Limb (tissue), 2 donors: ENCODE measurements around the gene RAB35.

Experiments
- DNase-seq, 2 donors: peaks; one replicate each; pipeline ENCODE4 v3.0.0-alpha.2; 2016; ENCODE audit errors: extremely low spot score in 2 of 2

Gene RAB35

GRCh38 chr12:120086801-120087621 lies 29.5 kb downstream of the RAB35 start:
- peak; percentile 97 to 99 for DNase-seq

DNA sequence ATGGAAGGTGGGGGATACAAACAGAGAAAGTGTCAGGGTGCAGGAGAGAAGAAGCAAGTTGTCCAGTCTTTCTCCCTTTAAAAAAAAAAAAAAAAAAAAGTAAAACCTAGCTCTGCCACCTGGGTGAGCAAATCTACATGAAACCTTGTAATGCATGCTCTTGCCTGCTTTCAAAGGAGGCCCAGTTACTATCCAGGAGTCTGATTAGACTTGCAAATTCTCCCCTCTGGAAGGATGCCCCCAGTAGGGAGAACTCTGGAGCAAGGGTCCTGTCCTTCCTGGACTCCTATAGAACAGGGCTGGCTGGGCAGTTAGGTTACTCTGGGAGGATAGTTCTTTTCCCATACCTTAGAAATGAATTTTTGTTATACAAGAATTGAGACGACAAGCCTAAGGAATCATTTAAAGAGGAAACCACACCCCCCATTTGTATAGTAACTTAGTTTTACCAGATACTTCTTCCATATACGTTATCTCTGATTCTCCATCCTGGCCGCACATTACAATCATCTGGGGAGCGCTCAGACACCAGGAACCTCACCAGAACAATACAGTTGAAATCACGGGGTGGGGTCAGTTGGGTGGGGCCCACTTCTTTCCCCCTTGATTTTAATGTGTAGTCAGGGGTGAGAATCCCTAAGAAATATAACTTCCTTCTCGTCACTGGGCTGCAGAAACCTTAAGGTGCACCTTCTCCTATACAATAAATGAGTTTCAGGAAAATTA lies 30.5 kb downstream of the RAB35 start:
- no peak for DNase-seq

GRCh38 chr12:120081641-120082040 lies 34.9 kb downstream of the RAB35 start:
- DNase-seq = no peak

- DNase-seq = no peak
Measured at GRCh38 chr12:120079411-120080400, 36.8 kb downstream of the RAB35 start.

- no peak for DNase-seq
Measured at GRCh38 chr12:120078868-120079267, 37.7 kb downstream of the RAB35 start.

DNA sequence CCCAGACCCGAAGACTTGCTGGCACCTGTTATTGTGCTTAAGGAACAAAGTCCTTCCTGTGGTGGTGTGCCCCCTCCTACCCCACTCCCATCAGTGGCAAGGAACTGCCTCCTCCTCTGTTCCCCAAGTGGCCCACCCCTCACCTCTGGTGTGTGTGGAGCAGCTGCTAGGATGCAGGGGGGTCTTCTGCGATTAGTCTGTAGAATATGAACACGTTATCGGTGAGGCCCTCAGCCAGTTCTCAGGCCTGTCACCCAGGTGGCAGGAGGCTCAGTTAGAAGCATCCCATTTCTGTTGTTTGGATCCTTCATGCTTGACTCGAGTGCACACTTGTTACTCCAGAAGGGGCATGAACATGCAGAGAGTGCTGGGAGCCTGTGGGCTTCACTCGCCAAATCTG lies 39.3 kb downstream of the RAB35 start:
- DNase-seq = no peak

GRCh38 chr12:120076651-120077050 lies 39.9 kb downstream of the RAB35 start:
- no peak for DNase-seq

DNA sequence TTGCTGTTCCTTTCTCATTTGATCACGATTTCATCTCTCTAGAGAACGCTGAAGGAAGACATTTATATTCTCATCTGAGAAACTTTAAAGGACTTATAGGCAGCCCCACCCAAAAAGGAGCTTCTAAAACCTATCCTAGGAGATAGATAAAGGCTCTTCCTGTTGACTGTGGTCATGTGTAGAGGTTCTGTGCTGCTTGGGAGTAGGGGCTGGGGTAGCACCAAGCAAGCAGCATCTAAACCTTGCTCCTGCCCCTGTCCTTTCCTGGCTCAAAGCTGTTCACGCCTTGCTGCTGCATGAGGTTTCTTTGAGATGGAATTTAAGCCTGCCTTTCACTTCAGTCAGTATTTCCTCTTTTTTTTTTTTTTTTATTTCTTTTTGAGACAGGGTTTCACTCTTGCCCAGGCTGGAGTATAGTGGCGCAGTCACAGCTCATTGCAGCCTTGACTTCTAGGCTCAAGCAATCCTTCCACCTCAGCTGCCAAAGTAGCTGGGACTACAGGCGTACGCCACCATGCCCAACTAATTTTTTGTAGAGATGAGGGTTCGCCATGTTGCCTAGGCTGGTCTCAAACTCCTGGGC lies 41.4 kb downstream of the RAB35 start:
- no peak for DNase-seq

- no peak for DNase-seq
Measured at GRCh38 chr12:120072472-120073249, 43.9 kb downstream of the RAB35 start.

- DNase-seq = no peak
Measured at GRCh38 chr12:120071493-120072020, 45.0 kb downstream of the RAB35 start.

DNA sequence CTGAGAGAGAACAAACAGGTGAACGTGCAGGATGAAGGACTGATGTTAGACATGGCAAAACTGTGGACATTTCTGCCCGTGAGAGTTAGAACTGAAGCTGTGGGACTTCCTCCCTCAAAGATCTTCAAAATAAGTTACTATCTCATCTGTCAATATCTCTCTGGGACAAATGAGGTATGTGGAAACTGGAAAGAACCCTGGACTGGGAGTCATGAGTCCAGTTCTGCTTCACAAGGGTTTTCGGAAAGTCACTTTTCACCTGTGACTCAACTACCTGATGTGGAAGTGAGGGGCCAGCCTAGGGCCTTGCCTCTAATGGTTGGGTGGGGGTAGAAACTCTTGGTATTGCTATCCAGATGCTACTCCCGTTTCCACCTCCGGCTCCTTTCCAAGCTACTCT lies 47.3 kb downstream of the RAB35 start:
- no peak for DNase-seq

DNA sequence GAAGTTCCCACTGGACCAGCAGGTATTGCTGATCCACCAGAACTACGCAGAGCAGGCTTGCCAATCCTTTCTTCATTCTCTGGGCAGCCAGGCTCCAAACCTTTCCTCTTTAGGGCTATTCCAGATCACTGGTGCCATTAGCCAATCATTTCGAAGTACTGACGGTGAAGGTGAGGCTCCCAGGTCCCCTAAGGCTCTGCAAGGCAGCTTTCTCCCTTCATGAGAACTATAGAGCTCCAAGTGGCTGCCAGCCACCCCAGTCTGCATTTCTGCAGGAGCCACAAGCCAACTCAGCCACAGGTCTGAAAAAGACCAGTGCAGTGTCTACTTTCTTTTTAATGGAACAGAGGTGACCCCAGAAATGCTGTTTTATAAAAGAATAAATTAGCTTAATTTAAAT lies 48.7 kb downstream of the RAB35 start:
- no peak for DNase-seq

DNA sequence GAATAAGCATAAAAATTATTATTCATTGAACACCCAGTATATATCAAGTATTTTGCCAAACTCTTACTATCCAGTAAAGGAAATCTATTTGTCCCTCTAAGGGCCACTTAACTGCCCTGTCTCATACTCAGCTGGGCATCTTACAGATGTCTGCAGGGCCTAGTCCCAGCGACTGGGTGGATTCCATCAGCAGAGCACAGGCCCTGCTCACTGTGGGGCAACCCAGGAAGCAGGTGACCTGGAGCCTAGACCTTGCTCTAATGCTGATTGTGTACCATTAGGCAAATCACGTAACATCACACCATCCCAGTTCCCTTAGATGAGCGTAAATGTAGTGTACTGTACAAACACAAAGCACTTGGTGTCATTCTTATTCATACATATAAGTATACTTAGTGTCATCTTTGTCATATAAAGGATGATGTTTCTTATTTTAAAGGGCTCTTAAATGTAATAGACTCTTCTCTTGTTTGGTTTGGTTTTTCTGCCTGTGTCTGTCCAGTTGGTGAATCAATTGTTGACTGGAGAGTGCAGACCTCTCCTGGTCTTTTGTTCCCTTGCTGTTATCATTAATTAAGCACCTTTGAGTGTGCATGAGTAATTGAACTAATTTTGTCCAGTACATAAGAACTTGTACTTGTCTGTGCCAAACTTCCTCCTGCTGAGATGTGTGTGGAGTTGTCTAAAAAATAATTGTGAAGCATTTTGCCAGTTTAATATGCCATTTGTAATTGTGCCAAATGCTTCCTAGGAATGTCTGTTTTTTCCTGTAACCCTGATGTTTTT lies 49.3 kb downstream of the RAB35 start:
- no peak for DNase-seq

DNA sequence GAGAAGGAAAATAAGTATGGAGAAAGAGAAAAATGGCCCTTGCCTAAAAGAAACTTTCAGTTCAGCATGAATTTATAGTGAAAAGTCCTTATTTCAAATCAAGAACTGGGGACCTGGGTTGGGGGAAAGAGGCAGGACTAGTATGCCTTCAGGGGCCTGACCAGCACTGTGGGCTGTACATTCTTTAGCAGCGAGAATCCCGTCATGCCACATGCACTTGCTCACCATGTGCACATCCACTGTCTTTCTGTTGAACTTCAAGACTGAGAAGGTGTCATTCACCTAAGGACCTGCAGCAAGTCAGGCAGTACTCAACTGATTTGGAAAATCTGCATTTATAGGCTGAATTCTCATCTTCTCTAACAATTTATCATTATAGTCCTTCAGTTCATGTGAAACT lies 50.2 kb downstream of the RAB35 start:
- no peak for DNase-seq

- DNase-seq = no peak
Measured at GRCh38 chr12:120065472-120065871, 51.1 kb downstream of the RAB35 start.

DNA sequence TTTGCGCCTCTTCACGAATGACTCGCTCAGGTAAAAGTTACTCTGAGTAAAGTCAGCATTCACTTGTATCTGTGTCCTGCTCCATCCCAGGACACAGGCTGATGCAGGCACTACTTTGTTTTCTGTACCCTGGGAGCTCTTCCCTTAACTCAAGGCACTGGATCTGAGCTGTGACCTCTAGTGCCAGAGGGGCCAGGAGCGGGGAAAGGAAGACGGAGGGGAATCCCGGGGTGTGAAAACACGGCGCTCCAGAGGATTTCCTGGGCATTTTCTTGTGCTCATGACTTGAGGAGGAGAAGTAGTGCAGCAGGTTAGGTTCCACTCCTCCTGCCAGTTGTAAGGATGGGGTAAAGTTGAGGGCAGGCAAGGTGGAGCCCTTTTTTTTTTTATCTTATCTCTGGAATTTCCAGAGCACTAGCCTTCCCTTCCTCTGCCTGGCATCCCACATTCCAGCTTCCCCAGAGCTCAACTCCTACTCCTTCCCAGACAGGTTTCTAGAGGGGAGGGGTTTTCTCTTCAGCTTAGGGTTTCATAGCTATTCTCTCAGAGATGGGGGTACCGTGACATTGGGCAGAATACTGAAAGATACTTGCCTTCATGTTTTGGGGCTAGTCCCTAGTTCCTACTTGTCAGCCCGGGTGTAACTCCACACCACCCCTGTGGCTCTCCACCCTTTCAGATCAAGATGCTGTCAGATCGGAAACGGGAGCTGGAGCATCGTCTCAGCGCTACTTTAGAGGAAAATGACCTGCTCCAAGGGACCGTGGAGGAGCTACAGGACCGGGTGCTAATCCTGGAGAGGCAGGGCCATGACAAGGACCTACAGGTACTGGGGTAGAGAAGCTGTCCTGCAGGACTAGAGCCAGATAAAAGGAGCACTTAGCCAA lies 52.3 kb downstream of the RAB35 start:
- DNase-seq = no peak

GRCh38 chr12:120062976-120063579 lies 53.5 kb downstream of the RAB35 start:
- DNase-seq = no peak

DNA sequence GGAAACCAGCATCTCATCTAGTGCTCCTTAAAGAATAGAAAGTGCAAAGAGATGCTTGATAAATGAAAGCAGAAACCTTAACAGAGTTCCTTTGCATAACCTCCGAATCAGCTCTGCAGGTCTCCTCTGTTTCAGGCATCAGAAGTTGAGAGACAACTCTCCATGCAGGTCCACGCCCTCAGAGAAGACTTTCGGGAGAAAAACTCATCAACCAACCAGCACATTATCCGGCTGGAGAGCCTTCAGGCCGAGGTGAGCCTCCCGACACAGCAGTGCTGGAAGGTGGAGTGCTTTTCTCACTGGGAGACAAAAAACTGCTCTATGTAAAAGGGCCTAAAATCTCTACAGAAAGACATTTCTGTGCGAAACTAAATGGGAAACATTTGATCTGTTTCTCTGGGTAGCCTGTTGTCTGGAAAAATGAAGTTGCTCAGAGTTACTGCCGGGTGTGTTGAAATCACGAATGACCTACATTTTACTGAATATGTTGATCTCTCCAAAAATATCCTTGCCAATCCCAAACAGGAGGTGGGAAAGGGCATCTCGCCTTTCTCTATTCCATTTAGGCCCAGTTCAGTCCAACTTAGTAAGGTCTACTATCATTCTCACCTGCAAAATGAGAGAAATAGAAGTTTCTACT lies 54.9 kb downstream of the RAB35 start:
- DNase-seq = no peak
